HEK293 (cell line): ENCODE data around the gene ZNHIT3.

Experiments used
- CTCF ChIA-PET: fragments of 350-600 bp; formaldehyde crosslinking; extraction: SDS; loops from one replicate; lab custom pipeline; 2021; ENCODE audit warnings: antibody characterized with exemption; lab: Yijun Ruan, JAX
- POLR2A ChIA-PET: fragments of 300-600 bp; formaldehyde crosslinking; extraction: SDS; loops from one replicate; lab custom pipeline; 2020; ENCODE audit warnings: antibody characterized with exemption, inconsistent platforms; lab: Yijun Ruan, JAX
- H3K27ac ChIP-seq: fragments of 200-500 bp; sonication (Bioruptor generic); 2 replicates; pipeline ENCODE4 v1.5.1; 2014; ENCODE audit warnings: low read depth, low read length, control low read depth, inconsistent platforms; ENCODE audit errors: extremely low read depth
- H3K36me3 ChIP-seq, 2 experiments: fragments of 200-500 bp in 1 of 2; sonication (Bioruptor generic) in 1 of 2; 1 replicate in 1 of 2; 2 replicates in 1 of 2; pipeline ENCODE4 v1.5.1; 2014 to 2017; ENCODE audit warnings: inconsistent platforms in 2 of 2, low read length in 2 of 2; ENCODE audit not compliant: control insufficient read depth in 2 of 2, insufficient read depth in 1 of 2
- H3K4me1 ChIP-seq: fragments of 200-500 bp; sonication (Bioruptor generic); 2 replicates; pipeline ENCODE4 v1.5.1; 2014; ENCODE audit warnings: mild to moderate bottlenecking, low read length, inconsistent platforms; ENCODE audit not compliant: control insufficient read depth, insufficient read depth
- H3K4me3 ChIP-seq: 2 replicates; pipeline ENCODE4 v1.5.1; 2011; ENCODE audit warnings: low read depth, mild to moderate bottlenecking, control low read depth, low read length, moderate library complexity
- H3K9me3 ChIP-seq: fragments of 200-500 bp; sonication (Bioruptor generic); 2 replicates; pipeline ENCODE4 v1.5.1; 2014; ENCODE audit warnings: low read depth, low read length, inconsistent platforms; ENCODE audit not compliant: control insufficient read depth, insufficient read depth
- BCL11B ChIP-seq: fragments of 450-650 bp; formaldehyde crosslinking; IDR thresholded peaks from 2 replicates; pipeline ENCODE4 v1.5.1; 2016; ENCODE audit warnings: low read depth, missing biosample characterization, missing genetic modification characterization
- IKZF3 ChIP-seq: fragments of 450-650 bp; IDR thresholded peaks from 2 replicates; pipeline ENCODE4 v1.5.0; 2018; ENCODE audit warnings: missing biosample characterization, mild to moderate bottlenecking, missing genetic modification characterization, moderate library complexity
- KLF16 ChIP-seq: fragments of 450-650 bp; formaldehyde crosslinking; IDR thresholded peaks from 2 replicates; pipeline ENCODE4 v1.5.1; 2017; ENCODE audit warnings: missing biosample characterization, missing genetic modification characterization
- KLF8 ChIP-seq: fragments of 450-650 bp; formaldehyde crosslinking; IDR thresholded peaks from 2 replicates; pipeline ENCODE4 v1.5.1; 2016; ENCODE audit warnings: missing biosample characterization, missing genetic modification characterization
- SALL2 ChIP-seq: fragments of 450-650 bp; formaldehyde crosslinking; IDR thresholded peaks from 2 replicates; pipeline ENCODE4 v1.5.0; 2017; ENCODE audit warnings: missing biosample characterization, mild to moderate bottlenecking, missing genetic modification characterization, borderline replicate concordance
- SETDB1 ChIP-seq: IDR thresholded peaks from one replicate; pipeline ENCODE4 v1.6.1; 2017; ENCODE audit warnings: mild to moderate bottlenecking, low read length, moderate library complexity, mixed read lengths; ENCODE audit not compliant: insufficient read length
- SP7 ChIP-seq: fragments of 450-650 bp; formaldehyde crosslinking; IDR thresholded peaks from 2 replicates; pipeline ENCODE4 v1.5.1; 2016; ENCODE audit warnings: missing biosample characterization, missing genetic modification characterization
- ZFHX2 ChIP-seq: fragments of 450-650 bp; formaldehyde crosslinking; conservative IDR thresholded peaks from 2 replicates; pipeline ENCODE4 v1.5.1; 2016; ENCODE audit warnings: missing biosample characterization, missing genetic modification characterization
- ZFP69B ChIP-seq: fragments of 450-650 bp; formaldehyde crosslinking; IDR thresholded peaks from 2 replicates; pipeline ENCODE4 v1.5.1; 2016; ENCODE audit warnings: missing biosample characterization, missing genetic modification characterization
- ZNF157 ChIP-seq: fragments of 450-650 bp; formaldehyde crosslinking; IDR thresholded peaks from 2 replicates; pipeline ENCODE4 v1.5.1; 2016; ENCODE audit warnings: missing biosample characterization, missing genetic modification characterization
- ZNF169 ChIP-seq: fragments of 450-650 bp; formaldehyde crosslinking; IDR thresholded peaks from 2 replicates; pipeline ENCODE4 v1.5.1; 2016; ENCODE audit warnings: missing biosample characterization, missing genetic modification characterization
- ZNF335 ChIP-seq: fragments of 450-650 bp; formaldehyde crosslinking; conservative IDR thresholded peaks from 2 replicates; pipeline ENCODE4 v1.5.1; 2016; ENCODE audit warnings: missing biosample characterization, missing genetic modification characterization
- ZNF404 ChIP-seq: fragments of 450-650 bp; formaldehyde crosslinking; IDR thresholded peaks from 2 replicates; pipeline ENCODE4 v1.5.1; 2017; ENCODE audit warnings: missing biosample characterization, missing genetic modification characterization
- ZNF521 ChIP-seq: fragments of 450-650 bp; formaldehyde crosslinking; IDR thresholded peaks from 2 replicates; pipeline ENCODE4 v1.5.1; 2017; ENCODE audit warnings: missing biosample characterization, mild to moderate bottlenecking, missing genetic modification characterization
- ZNF544 ChIP-seq: fragments of 450-650 bp; formaldehyde crosslinking; IDR thresholded peaks from 2 replicates; pipeline ENCODE4 v1.5.0; 2017; ENCODE audit warnings: missing biosample characterization, missing genetic modification characterization
- ZNF610 ChIP-seq: fragments of 450-650 bp; formaldehyde crosslinking; IDR thresholded peaks from 2 replicates; pipeline ENCODE4 v1.5.1; 2016; ENCODE audit warnings: missing biosample characterization, missing genetic modification characterization, borderline replicate concordance
- ZNF626 ChIP-seq: fragments of 450-650 bp; sonication (Bioruptor Pico); formaldehyde crosslinking; IDR thresholded peaks from 2 replicates; pipeline ENCODE4 v1.5.1; 2018; ENCODE audit warnings: missing biosample characterization, missing genetic modification characterization, inconsistent platforms
- ZSCAN16 ChIP-seq: fragments of 450-650 bp; formaldehyde crosslinking; IDR thresholded peaks from 2 replicates; pipeline ENCODE4 v1.5.1; 2016; ENCODE audit warnings: missing biosample characterization, missing genetic modification characterization
- TF ChIP-seq, protein P1 (sequence below): fragments of 450-650 bp; formaldehyde crosslinking; optimal IDR thresholded peaks from 2 replicates; pipeline ENCODE3; 2016; ENCODE audit warnings: missing biosample characterization, mild to moderate bottlenecking, missing genetic modification characterization
- TF ChIP-seq, protein P2 (sequence below): fragments of 450-650 bp; formaldehyde crosslinking; IDR thresholded peaks from 2 replicates; pipeline ENCODE4 v1.5.1; 2016; ENCODE audit warnings: missing biosample characterization, missing genetic modification characterization, borderline replicate concordance
- TF ChIP-seq, protein P3 (sequence below): fragments of 450-650 bp; formaldehyde crosslinking; IDR thresholded peaks from 2 replicates; pipeline ENCODE4 v1.5.1; 2016; ENCODE audit warnings: missing biosample characterization, missing genetic modification characterization
- TF ChIP-seq, protein P4 (sequence below): fragments of 450-650 bp; formaldehyde crosslinking; IDR thresholded peaks from 2 replicates; pipeline ENCODE4 v1.5.1; 2016; ENCODE audit warnings: missing biosample characterization, missing genetic modification characterization

ZNHIT3 gene

DNA sequence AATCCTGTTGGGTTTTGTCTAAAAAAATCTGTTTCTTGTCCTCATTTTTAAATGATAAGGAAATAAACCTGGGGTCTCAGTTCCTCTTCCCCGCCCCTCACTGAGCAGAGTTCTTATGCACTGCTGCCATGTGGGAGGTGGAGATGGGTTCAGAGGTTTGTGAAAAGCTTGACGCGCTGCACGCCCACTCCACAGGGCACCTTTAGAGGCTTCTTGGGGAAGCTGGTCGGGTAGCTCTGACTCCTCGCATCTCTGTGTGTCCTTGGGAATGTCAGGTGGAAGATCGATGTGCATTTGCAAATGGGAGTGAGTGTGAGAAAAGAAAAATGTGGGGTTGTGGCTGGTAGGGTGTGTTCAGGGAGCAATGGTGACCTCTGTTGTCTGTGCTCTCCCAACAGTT is 4.7 kb upstream of the ZNHIT3 start:
- H3K27ac ChIP-seq, result no peak overlapping the region
- no peak overlapping the region for H3K4me3 ChIP-seq
- H3K36me3 ChIP-seq, result no peaks in the 10 kb centered on the region
- H3K9me3 ChIP-seq, result no peaks in the 10 kb centered on the region
- no peaks in the 10 kb centered on the region for H3K4me1 ChIP-seq
- ChIA-PET CTCF (interaction anchor here (1.2 to 3.9 kb wide), 6 partner anchors 12 to 512 kb away, joined by 4 to 29 read pairs (median 16); no protein-coding TSS in a partner anchor), POLR2A (no interaction called here)
- TF ChIP-seq ZNF404, result no peak
- no peak for TF ChIP-seq ZNF521 (tag by site-specific recombination)
- TF ChIP-seq ZNF169 (tag by site-specific recombination), result no peak

DNA sequence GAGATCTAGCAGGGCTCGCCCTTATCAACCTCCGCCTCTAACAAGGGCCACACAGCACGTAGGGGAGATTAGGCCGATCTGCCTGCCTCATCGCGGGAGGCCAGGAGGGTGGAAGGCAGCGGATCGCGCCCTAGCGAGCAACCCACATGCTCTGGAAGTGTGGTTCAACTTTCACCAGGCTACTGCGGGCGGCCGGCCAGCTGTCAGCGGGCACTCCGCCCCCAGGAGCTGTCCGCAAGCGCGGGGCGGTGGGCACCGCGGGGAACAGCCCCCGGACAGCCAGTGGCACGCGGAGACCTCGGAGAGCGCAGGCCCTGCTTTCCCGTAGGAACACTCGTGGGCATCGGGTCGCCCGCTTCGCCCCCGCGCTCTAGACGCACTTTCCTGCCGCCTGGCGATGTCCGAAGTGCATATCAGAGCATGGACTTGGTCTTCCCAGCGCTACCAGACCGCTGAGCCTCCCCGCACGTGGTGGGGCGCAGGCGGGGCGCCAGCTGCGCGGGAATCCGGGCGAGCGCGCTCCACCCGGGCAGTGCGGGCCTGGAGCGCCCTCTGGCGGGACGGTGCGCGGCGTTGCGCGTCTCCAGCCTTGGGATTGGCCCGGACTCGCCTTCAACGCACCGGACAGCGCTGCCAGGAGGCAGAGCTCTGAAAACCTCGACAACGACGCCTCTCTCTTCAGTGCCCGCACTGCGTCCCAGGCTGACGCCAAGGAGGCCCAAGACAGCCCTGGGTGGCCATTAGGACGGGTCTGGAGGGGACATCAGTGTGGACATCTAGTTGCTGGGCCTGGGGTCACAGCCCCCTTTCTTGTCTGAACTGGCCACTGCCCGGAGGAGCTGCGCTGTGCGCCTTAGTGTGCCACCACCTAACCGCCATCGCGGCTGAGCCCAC is 3.6 kb upstream of the ZNHIT3 start:
- POLR2A ChIA-PET, result interaction anchor here (0.5 kb wide), 1 partner anchor 504 kb away, joined by 3 read pairs; no protein-coding TSS in a partner anchor
- Histone ChIP-seq H3K4me3 (no peak overlapping the region; the same call in 1 of the 2 replicates), H3K36me3 (peaks cover 0 to 1% of the 10 kb centered on the region in 2 experiments; a peak in 1 of 3 replicates), H3K9me3 (no peaks in the 10 kb centered on the region), H3K4me1 (no peaks in the 10 kb centered on the region), H3K27ac (no peak overlapping the region)
- CTCF ChIA-PET, result interaction anchor here (0.5 to 3.9 kb wide), 51 partner anchors 8 to 835 kb away, joined by 3 to 29 read pairs (median 4); partner anchors contain the start of gene CCL16
- TF ChIP-seq BCL11B (tag by site-specific recombination), result peak; percentile 27; the same call in 1 of the 2 replicates
- TF ChIP-seq, protein P1, sequence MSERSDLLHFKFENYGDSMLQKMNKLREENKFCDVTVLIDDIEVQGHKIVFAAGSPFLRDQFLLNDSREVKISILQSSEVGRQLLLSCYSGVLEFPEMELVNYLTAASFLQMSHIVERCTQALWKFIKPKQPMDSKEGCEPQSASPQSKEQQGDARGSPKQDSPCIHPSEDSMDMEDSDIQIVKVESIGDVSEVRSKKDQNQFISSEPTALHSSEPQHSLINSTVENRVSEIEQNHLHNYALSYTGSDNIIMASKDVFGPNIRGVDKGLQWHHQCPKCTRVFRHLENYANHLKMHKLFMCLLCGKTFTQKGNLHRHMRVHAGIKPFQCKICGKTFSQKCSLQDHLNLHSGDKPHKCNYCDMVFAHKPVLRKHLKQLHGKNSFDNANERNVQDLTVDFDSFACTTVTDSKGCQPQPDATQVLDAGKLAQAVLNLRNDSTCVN (tag by site-specific recombination), result peak; percentile 75
- peak; percentile 11; the same call in 1 of the 2 replicates for TF ChIP-seq ZNF335 (tag by site-specific recombination)
- peak; percentile 77; the same call in 1 of the 2 replicates for TF ChIP-seq ZNF610
- TF ChIP-seq KLF8 (tag by site-specific recombination), result peak; percentile 59; the same call in 1 of the 2 replicates
- TF ChIP-seq SP7 (tag by site-specific recombination), result 0 out of 2 replicates have a peak, but pooled peaks have one; percentile 23
- TF ChIP-seq ZNF157 (tag by site-specific recombination), result no peak
- TF ChIP-seq ZNF626 (tag by site-specific recombination), result 0 out of 2 replicates have a peak, but pooled peaks have one; percentile 26
- peak; percentile 24 for TF ChIP-seq SETDB1
- TF ChIP-seq ZFP69B (tag by site-specific recombination), result 0 out of 2 replicates have a peak, but pooled peaks have one; percentile 25
- 0 out of 2 replicates have a peak, but pooled peaks have one; percentile 52 for TF ChIP-seq SALL2
- TF ChIP-seq IKZF3 (tag by site-specific recombination), result 0 out of 2 replicates have a peak, but pooled peaks have one; percentile 38
- TF ChIP-seq, protein P2, sequence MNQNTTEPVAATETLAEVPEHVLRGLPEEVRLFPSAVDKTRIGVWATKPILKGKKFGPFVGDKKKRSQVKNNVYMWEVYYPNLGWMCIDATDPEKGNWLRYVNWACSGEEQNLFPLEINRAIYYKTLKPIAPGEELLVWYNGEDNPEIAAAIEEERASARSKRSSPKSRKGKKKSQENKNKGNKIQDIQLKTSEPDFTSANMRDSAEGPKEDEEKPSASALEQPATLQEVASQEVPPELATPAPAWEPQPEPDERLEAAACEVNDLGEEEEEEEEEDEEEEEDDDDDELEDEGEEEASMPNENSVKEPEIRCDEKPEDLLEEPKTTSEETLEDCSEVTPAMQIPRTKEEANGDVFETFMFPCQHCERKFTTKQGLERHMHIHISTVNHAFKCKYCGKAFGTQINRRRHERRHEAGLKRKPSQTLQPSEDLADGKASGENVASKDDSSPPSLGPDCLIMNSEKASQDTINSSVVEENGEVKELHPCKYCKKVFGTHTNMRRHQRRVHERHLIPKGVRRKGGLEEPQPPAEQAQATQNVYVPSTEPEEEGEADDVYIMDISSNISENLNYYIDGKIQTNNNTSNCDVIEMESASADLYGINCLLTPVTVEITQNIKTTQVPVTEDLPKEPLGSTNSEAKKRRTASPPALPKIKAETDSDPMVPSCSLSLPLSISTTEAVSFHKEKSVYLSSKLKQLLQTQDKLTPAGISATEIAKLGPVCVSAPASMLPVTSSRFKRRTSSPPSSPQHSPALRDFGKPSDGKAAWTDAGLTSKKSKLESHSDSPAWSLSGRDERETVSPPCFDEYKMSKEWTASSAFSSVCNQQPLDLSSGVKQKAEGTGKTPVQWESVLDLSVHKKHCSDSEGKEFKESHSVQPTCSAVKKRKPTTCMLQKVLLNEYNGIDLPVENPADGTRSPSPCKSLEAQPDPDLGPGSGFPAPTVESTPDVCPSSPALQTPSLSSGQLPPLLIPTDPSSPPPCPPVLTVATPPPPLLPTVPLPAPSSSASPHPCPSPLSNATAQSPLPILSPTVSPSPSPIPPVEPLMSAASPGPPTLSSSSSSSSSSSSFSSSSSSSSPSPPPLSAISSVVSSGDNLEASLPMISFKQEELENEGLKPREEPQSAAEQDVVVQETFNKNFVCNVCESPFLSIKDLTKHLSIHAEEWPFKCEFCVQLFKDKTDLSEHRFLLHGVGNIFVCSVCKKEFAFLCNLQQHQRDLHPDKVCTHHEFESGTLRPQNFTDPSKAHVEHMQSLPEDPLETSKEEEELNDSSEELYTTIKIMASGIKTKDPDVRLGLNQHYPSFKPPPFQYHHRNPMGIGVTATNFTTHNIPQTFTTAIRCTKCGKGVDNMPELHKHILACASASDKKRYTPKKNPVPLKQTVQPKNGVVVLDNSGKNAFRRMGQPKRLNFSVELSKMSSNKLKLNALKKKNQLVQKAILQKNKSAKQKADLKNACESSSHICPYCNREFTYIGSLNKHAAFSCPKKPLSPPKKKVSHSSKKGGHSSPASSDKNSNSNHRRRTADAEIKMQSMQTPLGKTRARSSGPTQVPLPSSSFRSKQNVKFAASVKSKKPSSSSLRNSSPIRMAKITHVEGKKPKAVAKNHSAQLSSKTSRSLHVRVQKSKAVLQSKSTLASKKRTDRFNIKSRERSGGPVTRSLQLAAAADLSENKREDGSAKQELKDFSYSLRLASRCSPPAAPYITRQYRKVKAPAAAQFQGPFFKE (tag by site-specific recombination), result no peak
- TF ChIP-seq, protein P3, sequence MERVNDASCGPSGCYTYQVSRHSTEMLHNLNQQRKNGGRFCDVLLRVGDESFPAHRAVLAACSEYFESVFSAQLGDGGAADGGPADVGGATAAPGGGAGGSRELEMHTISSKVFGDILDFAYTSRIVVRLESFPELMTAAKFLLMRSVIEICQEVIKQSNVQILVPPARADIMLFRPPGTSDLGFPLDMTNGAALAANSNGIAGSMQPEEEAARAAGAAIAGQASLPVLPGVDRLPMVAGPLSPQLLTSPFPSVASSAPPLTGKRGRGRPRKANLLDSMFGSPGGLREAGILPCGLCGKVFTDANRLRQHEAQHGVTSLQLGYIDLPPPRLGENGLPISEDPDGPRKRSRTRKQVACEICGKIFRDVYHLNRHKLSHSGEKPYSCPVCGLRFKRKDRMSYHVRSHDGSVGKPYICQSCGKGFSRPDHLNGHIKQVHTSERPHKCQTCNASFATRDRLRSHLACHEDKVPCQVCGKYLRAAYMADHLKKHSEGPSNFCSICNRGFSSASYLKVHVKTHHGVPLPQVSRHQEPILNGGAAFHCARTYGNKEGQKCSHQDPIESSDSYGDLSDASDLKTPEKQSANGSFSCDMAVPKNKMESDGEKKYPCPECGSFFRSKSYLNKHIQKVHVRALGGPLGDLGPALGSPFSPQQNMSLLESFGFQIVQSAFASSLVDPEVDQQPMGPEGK (tag by site-specific recombination), result peak; percentile 67
- peak; percentile 69 for TF ChIP-seq ZFHX2 (tag by site-specific recombination)
- TF ChIP-seq ZSCAN16 (tag by site-specific recombination), result 0 out of 2 replicates have a peak, but pooled peaks have one; percentile 47
- peak; percentile 45; the same call in 1 of the 2 replicates for TF ChIP-seq KLF16
- no peak for TF ChIP-seq ZNF544
- TF ChIP-seq, protein P4, sequence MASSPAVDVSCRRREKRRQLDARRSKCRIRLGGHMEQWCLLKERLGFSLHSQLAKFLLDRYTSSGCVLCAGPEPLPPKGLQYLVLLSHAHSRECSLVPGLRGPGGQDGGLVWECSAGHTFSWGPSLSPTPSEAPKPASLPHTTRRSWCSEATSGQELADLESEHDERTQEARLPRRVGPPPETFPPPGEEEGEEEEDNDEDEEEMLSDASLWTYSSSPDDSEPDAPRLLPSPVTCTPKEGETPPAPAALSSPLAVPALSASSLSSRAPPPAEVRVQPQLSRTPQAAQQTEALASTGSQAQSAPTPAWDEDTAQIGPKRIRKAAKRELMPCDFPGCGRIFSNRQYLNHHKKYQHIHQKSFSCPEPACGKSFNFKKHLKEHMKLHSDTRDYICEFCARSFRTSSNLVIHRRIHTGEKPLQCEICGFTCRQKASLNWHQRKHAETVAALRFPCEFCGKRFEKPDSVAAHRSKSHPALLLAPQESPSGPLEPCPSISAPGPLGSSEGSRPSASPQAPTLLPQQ (tag by site-specific recombination), result peak; percentile 56
